HG03097 (cell line): ENCODE measurements around the gene SLN.
"Not testable (repeated sequence)": the region's sequence is repeated elsewhere in the genome, so short reads cannot be mapped to it uniquely, and the experiment has no call there.

Experiments used
- ATAC-seq: cut with Tn5 transposase; IDR thresholded peaks from one replicate; pipeline ENCODE4 v1.9.1; 2021; ENCODE audit not compliant: unreplicated experiment, low FRiP score

SLN gene

DNA sequence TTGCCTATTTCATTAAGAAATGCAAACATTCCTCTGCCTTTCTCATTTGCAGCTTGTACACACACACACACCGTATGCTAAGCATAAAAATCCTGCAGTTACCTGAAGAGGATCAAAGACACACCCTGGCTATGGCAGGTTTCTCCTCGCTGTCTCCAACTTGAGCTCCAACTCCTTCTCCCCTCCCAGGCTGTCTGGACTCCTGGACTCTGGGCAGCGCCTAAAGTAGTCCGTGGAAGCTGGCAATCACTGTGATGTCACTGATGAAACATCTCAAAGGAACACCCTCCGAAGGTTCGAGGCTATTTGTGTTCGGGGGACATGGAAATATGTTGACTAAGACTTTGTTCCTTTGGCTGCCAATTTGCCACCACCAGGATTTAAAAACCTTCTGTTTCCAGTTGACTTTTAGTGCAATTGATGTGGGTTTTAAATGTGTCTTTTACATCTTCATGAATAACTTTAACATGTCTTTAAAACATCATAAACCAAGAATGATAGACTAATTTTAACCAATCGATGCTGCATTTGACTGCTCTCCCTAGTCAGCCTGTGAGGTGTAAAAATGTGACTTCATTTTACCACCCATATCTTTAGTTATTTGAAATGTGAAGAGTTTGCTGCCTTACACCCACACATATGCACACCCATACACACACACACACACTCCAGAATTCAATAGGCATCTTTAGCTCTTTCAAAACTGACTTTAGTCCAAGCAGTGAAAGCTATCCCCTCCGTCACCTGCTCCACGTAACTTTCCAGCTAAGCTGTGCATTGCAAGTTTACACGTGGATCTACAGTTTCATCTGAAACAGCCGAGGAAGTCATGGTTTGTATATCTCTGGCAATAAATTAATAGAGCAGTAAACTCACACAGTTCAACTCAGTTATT lies at the start of gene SLN:
TSS of gene SLN (minus strand) at position 196 of the 895 bp plus-strand sequence.
- ATAC-seq: no peak

DNA sequence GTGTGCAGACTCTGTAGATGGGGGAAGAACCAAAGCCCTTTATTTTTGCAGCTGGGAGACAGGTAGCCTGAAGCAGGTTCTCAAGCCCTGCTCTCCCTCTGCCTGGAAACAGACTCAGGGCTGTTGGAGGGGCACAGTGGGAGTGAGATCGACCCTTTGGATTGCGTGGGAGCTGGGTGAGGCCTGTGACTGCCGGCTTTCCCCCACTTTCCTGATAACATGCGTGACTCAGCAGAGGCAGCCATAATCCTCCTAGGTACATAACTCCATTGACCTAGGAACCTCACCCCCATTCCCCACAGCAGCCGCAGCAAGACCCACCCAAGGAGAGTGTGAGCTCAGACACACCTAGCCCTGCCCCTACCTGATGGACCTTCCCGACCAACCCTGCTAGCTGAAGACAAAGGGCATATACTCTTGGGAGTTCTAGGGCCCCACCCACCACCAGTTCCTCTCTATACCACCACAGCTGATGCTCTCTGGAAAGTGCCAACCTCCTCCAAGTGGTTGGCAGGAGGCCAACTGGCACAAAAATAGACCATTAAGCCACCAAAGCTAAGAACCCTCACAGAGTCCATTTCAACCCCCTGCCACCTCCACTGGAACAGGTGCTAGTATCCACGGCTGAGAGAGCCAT lies 47.0 kb upstream of the SLN start:
- ATAC-seq: not testable (repeated sequence)

DNA sequence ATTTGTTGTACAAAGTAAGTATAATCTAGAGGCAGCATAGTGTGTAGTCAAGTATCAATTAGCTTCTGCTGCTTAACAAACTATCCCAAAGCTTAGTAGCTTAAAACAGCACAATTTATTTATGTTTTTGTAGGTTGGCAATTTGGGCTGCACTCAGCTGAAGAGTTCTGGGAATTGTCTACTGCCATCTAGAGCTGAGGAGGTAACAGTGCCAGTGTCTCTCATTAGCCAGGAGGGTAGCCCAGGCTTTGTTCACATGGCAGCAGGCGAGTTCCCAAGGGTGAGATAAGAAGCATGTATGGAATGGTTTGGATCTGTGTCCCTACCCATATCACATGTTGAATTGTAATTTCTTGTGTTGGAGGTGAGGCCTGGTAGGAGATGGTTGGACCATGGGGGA lies 45.8 kb upstream of the SLN start:
- ATAC-seq: no peak

DNA sequence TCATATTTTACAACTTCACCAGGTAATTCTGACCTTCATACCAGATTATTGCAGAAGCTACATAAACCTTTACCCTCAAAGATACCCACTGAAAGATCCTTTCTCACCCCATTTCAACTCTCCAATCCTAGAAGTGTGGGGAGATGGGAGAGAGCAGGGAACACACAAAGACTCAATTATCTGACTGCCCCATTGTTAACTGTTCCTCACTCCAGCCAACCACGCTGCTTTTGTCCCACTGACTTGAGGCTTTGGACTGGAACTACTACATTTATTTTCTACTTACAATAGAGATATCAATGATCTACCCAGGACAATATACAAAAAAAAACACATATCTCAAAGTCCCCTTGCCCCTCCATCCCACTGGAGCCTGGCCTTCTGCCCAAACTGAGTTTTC lies 44.7 kb upstream of the SLN start:
- ATAC-seq: no peak

DNA sequence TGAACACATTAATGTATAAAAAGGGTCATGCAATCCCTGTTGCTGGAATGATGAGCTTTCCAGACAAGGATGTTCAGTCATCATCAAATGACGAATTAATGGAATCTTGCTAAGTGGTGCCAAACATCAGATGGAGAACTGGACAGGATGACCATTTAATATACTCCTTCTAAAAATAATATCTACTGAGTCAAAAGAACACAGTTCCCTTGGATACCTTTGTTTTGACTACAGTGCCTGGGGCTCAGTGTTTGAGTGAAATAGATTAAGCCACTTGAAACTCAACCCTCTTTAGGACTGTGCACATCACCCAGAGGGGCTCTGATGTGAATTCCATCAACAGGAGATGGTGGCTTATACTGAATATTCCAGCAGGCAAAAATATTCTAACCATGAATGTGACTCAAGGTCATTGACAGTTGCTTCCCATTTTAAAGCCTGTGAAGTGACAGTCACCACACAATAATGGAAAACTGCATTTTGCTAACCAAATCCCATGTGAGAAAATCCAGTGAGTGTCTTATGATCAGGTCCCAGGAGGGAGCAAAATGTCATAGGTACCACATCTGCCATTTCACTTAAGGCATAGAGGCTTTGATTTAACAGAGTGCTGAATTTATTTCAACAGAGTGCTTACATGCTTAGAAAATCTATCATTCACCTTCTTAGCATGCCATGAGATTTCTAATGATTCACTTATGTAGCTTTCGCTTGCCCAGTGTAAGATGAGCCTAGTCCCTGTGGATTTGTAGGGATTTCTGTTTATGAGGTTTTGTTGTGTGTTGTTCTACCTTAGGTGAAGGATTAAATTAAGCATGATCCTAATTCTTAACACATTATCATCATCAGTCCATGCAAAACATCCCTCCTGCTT lies 41.3 kb upstream of the SLN start:
- ATAC-seq: no peak

DNA sequence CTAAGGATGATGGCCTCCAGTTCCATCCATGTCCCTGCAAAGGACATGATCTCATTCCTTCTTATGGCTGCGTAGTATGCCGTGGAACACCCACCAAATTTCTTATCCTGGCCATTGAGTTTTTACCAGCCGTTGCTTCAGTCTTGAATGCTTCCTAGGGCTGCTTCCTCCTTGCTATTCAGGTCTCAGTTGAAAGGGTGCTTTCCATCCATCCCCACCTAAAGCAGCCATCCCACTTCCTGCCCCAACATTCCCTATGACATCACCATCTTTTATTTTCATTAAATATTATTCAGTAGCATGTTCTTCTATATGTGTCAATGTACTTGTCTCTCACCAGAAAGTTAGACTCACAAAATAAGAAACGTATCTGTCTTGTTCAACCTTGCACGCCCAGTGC lies 40.7 kb upstream of the SLN start:
- ATAC-seq: no peak

DNA sequence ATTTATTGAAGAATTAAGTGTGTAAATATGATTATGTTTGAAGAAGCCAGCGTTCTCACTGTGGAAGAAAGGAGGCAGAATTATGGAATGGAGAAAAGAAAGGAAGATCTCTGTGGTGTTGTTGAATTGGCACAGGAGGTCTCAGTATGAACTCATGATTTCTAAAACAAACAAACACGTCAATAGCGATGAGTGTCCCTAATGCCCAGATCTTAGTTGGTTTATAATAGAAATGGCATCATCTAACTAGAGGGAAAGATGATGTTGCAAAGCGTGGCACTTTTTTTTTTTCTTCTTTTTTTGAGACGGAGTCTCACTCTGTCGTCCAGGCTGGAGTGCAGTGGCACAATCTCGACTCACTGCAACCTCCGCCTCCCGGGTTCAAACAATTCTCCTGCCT lies 39.2 kb upstream of the SLN start:
- no peak for ATAC-seq

DNA sequence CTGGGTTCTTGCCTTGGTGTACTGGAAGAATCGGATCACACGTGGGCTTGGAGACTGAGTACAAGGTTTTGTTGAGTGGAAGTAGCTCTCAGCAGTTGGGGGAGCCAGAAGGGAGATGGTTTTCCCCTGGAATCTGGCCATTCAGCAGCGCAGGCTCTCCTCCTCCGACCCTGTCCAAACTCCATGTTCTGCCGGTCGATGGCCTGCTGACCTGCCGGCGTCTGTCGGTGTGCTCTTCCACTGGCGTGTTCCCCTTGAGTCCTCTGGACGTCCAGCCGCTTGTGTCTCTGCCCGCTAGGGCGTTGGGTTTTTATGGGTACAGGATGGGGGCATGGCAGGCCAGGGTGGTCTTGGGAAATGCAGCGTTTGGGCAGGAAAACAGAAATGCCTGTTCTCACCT lies 38.5 kb upstream of the SLN start:
- ATAC-seq: no peak

DNA sequence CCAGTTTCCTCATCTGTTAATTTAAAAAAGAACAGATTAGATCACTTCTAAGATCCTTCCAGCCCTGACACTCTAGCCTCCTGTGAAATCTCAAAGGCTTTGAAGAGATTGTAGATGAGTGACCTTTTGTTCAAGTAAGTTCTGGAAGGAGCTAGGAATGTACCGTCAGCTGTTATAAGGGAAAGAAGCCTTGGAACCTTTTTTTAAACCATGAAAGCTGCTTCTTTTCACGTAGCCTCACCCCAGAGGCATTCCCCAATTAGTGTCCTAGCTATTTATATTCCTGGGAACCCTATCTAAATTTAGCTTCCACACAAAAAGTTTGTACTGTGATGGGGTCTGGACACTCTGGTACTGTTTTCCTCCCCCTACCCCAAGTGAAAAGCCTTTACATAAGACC lies 35.8 kb upstream of the SLN start:
- ATAC-seq: no peak

DNA sequence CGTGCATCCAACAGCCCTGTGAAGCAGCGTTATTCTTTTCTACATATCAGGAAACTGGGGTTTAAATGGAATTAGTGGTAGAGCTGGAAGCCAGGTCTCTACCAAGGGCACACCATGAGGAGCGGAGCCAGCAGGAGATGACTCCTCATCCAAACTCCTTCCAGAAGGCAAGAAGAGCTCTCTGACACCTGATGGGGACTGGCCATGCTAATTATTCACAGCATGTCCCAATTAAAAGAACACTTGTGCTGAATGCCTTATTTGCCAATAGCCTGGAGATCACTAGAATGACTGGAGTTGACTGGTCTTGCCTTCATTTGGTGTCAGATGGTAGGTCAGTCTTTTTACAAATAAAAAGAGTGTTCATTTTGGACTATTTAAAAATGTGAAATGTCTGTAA lies 32.9 kb upstream of the SLN start:
- ATAC-seq: no peak

DNA sequence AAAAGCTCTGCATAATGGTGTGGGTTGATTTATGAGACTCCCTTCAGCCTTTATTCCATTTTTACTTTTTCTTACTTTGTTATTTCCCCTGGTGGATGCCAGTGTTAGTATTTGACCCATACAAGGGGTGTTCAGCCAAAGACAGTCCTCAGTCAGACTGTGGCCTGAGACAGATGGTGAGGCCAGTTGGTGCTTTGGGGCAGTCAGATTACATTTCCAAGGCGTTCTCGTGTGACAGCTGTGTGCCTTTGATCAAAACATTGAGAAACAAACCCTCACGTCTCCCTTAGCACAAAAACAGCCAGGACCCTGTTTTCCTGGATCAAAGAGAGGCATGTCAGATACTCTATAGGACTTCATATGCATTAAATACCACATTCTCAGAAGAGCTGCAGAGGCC lies 31.3 kb upstream of the SLN start:
- ATAC-seq: no peak

DNA sequence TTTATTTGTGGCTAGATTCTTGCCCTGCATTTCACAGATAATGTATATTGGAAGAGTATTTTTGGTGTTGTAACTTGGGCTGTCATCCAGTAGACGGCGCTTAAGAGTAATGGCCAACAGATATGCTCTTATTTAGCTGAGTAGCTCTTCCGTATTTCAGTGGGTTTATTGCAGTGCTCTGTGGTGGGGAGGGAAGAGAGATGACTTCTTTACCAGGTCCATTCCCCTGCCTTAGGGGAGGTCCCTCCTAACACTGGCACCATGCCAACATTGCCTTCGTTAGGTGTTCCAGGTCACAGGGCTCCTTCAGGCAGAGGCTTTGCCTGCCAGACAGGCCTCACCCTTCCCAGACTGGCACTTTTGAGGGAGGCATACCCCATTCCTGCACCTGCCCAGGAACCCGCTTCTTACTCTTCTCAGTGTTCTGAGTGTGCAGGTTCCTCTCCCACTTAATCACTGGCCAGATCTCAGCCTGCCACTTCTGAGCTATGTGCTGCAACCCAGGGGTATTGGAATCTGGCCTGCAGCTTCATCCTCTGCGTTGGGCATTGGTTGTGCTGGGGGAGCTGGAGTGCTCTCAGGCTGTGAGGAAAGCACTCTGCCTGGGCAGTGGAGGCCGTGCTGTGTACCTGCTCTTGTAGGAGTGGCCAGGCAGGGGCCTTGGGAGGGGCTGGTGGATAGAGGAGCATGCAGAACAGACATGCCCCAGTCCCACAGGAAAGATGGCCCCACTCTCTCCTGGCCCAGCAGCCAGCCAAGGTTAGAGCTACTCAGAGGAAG lies 29.4 kb upstream of the SLN start:
- no peak for ATAC-seq

DNA sequence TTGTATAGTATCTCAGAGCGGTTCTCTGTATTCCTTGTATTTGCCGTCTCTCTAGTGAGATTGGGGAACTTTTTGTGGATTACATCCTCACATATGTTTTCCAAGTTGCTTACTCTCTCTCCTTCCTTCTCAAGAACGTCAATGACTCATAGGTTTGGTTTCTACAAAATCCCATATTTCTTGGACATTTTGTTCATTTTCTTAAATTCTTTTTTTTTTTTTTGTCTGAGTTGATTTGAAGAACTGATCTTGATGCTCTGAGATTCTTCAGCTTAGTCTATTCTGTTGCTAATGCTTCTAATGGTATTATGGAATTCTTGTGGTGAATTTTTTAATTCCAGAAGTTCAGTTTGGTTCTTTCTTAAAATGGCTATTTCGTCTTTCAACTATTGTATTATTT lies 28.4 kb upstream of the SLN start:
- ATAC-seq: no peak

DNA sequence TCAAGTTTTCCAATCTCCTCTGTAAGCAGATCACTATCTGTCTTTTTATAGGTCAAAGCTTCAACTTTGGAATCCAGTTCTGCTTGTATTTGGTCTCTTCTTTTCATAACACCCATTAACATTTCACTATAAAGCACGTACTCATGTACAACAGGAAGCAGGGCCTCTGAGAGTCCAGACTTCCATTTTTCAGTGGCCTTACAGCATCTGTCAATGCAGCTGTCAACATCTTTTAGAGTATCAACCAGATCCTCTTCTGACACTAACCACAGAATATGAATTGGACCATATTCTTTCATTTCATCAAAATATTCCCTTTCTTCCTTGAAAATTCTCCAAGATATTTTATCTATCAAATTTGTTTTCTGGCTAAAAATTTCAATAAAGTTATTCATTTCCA lies 24.7 kb upstream of the SLN start:
- ATAC-seq: no peak

DNA sequence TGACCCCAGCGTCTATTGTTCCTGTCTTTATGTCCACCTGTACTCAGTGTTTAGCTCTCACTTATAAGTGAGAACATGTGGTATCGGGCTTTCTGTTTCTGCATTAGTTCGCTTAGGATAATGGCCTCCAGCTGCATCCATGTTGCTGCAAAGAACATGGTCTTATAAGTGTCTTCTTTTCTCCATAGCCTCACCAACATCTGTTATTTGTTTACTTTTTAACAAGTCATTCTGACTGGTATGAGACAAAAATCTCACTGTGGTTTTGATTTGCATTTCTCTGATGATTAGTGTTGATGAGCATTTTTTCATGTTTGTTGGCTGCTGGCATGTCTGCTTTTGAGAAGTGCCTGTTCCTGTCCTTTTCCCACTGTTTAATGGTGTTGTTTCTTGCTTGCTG lies 21.7 kb upstream of the SLN start:
- ATAC-seq: no peak

DNA sequence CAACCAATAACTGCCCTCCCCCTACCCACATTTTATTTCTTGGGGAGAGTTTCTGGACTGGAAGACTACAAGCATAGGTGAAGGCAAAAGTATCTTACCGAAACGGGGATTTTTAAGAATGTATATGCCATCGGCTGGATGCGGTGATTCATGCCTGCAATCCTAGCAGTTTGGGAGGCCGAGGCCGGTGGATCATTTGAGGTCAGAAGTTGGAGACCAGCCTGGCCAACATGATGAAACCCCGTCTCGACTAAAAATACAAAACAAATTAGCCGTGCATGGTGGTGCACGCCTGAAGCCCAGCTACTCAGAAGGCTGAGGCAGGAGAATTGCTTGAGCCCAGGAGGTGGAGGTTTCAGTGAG lies 20.8 kb upstream of the SLN start:
- ATAC-seq: no peak

DNA sequence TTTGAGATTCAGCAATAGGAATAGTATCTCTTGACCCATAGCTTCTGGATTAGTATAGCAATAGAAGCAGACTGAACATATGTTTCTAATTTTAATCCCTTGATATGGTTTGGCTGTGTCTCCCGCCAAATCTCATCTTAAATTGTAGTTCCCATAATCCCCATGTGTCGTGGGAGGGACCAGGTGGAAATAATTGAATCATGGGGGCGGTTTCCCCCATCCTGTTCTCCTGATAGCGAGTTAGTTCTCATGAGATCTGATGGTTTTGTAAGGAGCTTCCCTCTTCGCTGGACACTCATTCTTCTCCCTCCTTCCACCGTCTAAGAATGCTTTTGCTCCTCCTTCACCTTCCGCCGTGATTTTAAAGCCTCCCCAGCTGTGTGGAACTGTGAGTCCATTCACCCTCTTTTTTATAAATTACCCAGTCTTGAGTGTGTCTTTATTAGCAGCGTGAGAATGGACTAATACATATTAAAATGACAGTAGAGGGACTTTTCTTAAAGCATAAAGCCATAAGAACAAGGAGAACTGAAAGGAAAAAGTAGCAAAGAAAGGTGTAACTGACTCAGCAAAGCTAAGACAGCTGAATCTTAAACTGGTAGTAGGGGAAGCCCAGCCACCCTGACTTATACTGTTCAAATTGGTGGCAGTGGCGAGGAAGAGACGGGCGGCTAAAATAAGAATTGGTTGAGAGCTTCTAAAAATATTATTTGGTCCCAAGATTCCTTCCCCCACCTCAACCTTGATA lies 20.3 kb upstream of the SLN start:
- ATAC-seq: no peak

DNA sequence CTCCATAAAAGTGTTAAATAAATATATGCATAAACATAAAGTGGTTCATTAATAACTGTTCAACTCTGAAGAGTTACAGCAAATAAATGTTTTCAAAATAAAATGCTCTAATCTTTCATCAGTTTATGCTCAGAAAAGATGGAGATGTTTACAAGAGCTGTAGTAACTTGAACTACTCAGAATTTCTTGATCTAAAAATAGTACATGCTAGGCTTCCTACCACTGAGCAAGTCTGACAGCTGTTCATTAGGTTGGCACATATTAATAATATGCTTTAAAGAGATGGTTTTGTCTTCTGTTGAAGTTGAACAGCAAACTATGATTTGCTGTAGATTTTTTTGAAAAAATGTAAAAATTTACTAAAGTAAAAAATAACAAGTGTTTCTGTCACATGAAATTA lies 10.8 kb upstream of the SLN start:
- ATAC-seq: no peak

DNA sequence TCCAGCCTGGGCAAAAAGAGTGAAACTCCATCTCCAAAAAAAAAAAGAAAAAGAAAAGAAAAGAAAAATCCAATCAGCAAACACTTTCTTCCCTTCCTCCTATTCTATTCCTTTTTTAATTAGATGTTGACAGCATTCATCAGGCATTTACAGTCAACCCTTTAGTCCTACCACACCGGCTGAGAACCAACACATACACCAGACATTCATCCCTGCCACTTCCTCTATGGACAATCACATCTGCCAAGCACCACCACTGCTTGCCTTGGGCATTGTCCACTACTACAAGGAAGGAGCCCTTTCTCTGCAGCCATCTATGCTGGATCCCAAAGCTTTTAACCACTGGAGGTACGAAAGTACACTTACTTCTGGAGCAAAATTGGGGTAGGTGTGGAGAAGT lies 9.4 kb upstream of the SLN start:
- no peak for ATAC-seq

DNA sequence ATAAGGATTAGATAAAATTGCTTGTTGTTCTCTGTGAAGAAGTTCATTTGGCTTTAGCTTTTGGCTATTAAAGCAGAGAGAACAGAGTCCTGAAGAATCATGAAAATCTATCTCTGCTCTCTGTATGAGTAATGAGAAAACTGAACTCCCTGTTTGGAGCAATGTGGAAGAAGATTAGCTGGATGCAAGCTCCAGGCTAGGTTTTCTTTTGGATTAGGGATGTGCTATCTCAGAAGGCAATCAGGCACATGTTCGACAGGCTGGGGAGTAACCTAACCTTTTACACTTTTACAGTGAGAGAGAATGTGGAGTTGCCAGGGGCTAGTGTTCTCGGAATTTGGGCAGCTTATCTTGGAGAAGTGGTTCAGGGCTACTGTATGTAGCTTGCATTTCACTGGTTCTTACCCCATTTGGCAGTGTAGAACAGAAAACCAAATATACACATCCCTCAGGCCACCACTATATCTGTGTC lies 8.5 kb upstream of the SLN start:
- no peak for ATAC-seq
